Activated CD4-positive, alpha-beta T cell treated with anti-CD3 and anti-CD28 coated beads for 48 hours (primary cell): ENCODE measurements around the gene KDM4B.
"Not testable (repeated sequence)": the region's sequence is repeated elsewhere in the genome, so short reads cannot be mapped to it uniquely, and the experiment has no call there.

Experiments
- DNase-seq: peaks from one replicate; pipeline ENCODE4 v3.0.0-alpha.2; 2020

KDM4B gene

DNA sequence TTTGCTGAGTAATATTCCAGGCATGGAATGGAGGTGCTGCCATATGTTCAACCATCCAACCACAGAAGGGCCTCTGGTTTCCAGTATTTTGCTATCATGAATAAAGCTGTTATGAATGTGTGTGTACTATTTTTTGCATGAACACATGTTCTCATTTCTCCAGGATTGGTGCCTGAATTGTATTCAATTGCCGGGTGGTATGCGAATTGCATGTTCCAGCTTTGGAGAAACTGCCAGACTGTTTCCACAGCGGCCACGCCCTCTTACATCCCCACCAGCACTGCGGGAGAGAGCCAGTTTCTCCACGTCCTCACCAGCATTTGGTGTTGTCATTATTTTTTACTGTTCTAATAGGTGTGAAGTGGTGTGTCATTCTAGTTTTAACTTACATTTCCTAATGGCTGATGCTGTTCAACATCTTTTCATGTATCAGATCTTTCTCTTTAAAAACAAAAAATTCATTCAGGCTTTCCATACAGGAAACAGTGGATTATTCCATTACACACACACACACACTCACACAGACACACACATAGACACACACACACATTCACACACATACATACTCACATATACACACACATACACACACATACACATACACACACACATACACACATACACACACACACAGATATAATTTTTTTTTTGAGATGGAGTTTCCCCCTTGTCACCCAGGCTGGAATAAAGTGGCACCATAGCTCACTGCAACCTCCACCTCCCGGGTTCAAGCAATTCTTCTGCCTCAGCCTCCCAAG lies 217.6 kb downstream of the KDM4B start:
- DNase-seq, result no peak

DNA sequence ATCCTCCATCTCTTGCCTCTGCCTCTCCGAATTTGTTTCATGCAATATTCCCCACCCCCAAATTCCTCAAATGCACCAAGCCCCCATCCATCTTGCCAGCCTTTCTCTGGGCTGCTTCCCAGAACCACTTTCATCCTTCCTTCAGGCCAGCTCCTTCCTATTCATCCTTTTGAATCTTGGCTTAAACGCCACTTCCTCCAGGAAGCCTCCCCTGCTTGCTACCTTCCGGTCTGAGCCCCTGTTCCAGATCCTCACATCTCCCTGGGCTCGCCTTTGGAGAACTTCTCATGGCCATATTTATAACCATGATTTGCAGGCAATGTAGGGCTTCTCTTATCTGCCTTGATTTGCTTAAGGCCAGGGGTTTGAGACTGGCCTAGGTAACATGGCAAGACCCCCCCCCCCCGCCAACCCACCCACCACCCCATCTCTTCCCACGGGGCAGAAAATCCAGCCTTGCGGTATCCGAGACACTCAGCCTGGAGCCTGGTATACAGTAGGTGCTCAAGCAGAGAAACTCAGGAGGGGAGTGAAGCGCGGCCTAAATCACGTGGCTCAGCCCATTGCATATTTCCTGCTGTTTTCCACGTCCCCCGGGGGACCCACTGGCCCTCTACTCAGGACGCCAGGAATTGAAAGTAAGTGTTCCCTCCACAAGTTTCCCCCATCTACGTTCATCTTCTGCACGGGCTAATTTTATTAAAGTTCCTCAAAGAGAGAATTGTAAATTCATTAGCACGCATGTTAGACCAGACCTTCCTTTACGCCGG lies 219.8 kb downstream of the KDM4B start:
- no peak for DNase-seq

DNA sequence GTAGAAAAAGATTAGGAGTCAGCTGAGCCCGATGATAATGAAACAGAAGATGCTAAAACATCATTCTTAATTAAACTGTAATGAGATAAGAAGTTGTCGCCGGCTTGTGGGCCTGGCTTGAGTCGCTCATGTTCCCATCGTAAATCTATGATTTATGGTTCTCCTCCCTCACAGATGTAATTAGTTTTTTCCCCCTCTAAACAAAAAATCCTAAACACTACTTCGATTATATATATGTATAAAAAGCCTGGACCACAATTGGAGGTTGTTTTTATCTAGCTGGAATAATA lies 220.3 kb downstream of the KDM4B start:
- no peak for DNase-seq

DNA sequence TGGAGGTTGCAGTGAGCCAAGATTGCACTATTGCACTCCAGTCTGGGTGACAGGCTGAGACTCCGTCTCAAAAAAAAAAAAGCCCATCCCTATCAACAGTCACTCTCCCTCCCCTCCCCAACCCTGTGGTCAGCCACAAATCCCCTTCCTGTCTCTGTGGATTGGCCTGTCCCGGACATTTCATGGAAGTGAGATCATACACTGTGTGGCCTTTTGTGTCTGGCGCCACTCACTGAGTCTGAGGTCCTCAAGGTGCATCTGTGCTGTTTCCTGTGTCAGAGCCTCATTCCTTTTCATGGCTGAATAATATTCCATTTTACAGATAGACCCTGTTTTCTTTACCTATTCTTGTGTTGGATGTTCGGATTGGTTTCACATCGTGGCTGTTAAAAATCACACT lies 222.2 kb downstream of the KDM4B start:
- no peak for DNase-seq

DNA sequence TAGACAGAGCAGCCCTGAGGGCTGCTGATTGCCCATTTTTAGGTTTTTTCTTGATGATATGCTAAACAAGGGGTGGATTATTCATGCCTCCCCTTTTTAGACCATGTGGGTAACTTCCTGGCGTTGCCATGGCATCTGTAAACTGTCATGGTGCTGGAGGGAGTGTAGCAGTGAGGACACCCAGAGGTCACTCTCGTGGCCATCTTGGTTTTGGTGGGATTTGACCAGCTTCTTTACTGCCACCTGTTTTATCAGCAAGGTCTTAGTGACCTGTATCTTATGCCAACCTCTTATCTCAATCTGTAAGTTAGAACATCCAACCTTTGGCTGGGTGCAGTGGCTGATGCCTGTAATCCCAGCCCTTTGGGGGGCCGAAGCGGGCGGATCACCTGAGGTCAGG lies 223.7 kb downstream of the KDM4B start:
- no peak for DNase-seq

DNA sequence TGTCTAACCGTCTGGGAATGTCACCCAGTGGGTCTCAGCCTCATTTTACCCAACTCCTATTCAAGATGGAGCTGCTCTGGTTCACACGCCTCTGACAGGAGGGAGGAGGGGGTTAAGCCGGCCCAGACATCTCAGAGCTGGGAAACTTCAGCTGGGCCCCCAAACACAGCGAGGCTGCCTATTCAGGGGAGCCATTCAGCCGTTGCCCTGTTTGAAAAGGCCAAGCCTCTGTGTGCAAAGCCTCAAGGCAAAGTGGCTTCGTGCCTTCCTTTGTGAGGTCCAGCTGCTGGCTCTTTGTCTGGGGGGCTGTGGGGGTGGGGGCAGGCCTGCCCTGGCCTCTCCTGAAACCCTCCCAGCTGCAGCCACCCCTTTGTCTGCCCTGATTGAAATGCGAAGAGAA lies 224.3 kb downstream of the KDM4B start:
- no peak for DNase-seq

DNA sequence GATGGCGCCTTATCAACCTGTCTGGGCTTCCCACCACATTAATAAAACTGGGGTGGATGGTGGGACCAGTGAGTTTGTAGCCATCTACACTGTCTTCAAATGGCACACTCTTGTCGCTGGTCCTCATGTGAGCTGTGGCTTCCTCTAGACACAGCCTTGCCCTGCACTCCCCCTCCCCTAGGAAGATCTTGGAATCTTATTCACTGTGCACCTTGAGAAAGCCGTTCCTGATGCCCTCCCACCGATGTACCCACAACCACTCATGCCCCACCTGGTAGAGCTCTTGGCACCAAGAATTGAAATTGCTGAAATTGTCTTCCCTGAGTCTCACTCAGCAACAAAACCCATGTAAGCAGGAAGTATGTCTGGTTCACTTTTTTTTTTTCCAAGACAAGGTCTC lies 225.7 kb downstream of the KDM4B start:
- no peak for DNase-seq

DNA sequence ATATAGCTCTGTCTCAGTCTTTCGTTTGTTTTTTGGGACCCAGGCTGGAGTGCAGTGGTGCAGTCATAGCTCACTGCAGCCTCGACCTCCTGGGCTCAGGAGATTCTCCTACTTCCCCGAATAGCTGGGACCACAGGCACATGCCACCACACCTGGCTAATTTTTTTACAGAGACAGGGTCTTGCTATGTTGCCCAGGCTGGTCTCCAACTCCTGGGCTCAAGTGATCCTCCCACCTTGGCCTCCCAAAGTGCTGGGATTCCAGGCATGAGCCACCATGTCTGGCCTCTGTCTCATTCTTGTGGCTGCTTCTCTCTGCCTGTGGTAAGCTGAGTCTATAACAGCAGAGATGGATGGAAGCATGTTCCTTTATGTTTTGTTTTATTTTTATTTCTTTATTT lies 226.7 kb downstream of the KDM4B start:
- DNase-seq, result not testable (repeated sequence)

DNA sequence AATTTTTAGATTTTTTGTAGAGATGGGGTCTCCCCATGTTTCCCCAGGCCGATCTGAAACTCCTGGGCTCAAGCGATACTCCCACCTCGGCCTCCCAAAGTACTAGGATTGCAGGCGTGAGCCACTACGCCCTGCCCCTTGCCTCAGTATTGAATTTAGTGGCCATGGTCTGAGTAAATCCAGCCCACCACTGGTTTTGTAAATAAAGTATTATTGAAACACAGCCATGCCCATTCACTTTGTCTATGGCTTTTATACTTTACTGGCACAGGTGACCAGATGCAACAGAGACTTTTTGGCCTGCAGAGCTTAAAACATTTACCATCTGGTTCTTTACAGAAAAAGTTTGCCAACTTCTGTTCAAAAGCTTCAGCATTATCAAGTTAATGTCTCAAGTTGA lies 227.9 kb downstream of the KDM4B start:
- no peak for DNase-seq

DNA sequence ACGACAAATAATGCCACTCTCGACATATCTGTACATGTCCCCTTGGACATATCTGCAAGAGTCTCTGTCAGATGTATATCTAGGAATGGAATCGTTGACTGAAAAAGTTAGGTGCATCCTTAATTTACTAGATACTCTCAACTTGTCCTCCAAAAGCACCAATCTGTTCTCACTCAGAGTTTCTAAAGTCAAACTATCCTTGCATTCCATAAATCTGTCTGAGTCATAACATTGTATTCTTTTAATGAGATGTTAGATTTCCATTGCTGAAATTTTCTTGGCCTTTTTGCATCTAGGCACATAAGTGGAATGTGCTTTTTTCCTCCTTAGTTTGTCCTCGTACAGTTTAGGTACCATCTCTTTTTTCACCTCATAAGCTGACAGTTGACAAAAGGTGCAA lies 231.9 kb downstream of the KDM4B start:
- no peak for DNase-seq

DNA sequence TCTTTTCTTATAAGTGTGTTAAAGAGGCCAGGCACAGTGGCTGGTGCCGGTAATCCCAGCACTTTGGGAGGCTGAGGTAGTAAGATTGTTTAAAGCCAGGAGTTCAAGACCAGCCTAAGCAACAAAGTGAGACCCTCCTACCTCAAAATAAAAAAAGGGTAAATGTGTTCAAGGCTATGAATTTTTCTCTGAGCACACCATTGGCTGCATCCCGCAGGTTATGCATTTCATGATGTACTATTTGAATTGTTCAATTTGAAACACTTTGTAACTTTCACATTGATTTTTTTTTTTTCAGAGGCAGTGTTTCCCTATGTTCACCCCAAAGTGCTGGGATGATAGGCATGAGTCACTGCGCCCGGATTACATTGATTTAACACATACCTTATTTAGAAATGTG lies 233.6 kb downstream of the KDM4B start:
- DNase-seq, result no peak
